GM12891 (cell line): ENCODE data around the gene CSE1L.

Experiments
- PAX5 ChIP-seq: IDR thresholded peaks from 2 replicates; pipeline ENCODE4 v1.6.1; 2011; ENCODE audit warnings: low read length, moderate library complexity, mild to moderate bottlenecking; ENCODE audit not compliant: insufficient read depth, severe bottlenecking
- POLR2A ChIP-seq: IDR thresholded peaks from 2 replicates; pipeline ENCODE4 v1.6.1; 2011; ENCODE audit warnings: low read depth, low read length, control low read depth
- POLR2AphosphoS5 ChIP-seq: IDR thresholded peaks from 2 replicates; pipeline ENCODE4 v1.6.1; 2011; ENCODE audit warnings: low read depth, low read length, control low read depth
- POU2F2 ChIP-seq: IDR thresholded peaks from 2 replicates; pipeline ENCODE4 v1.6.1; 2011; ENCODE audit warnings: low read depth, mild to moderate bottlenecking, control low read depth, low read length, moderate library complexity
- SPI1 ChIP-seq: IDR thresholded peaks from 2 replicates; pipeline ENCODE4 v1.6.1; 2011; ENCODE audit warnings: low read depth, low read length, control low read depth
- TAF1 ChIP-seq: IDR thresholded peaks from 2 replicates; pipeline ENCODE4 v1.6.1; 2011; ENCODE audit warnings: low read depth, low read length, control low read depth

DNA sequence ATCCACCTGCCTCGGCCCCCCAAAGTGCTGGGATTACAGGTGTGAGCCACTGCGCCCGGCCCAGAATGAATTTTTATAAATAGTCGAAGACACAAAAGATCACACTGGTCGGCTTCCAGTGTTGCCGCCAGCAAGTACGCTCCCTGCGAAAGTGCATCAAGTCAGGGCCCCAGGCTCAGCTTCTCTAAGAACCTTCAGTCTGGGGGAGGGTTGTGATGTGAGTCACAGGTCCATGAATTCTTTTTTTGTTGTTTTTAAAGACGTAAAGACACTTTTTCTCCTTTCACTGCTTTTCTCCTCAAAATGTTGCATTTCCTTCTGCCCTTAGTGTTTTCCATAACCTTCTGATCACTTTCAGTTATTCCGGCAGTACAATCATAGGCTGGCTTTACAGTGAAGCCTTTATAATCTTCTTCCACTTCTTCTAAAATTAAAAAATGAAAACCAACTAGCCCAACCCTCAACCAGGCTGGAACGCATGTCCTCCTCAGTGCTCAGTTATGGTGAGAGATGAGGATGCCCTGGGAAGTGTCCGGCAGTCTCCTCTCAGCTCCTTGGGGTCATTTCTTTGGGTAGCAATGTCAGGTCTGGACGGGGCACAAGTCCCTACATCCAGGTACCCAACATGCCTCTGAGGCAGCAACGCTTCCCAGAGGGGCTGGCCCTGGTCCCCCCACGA, 66.6 kb downstream of the CSE1L start:
- TF ChIP-seq POLR2A (no peak), POLR2AphosphoS5 (no peak), PAX5 (no peak), TAF1 (no peak), SPI1 (no peak), POU2F2 (no peak)
